Esophagus squamous epithelium (tissue), 5 donors: ENCODE measurements around the gene ACOT12. TPM values are rescaled to one million over a fixed set of nuclear protein-coding genes. Genes with fewer than 3 reads are reported as not detected.
A peak's percentile ranks its signal among the peaks of the same experiment; 100 is the strongest.
"Not testable (repeated sequence)": the region's sequence is repeated elsewhere in the genome, so short reads cannot be mapped to it uniquely, and the experiment has no call there.

Experiments used
- DNase-seq: peaks from one replicate; lab custom pipeline; 2025; lab: John Stamatoyannopoulos, UW
- H3K27ac ChIP-seq, 4 donors: fragments of 200-600 bp; sonication (generic); one replicate each; pipeline ENCODE4 v1.5.1; 2016 to 2019; ENCODE audit warnings: mild to moderate bottlenecking in 1 of 4
- H3K27me3 ChIP-seq, 4 donors: fragments of 200-600 bp; sonication (generic); 1 replicate in 3 of 4; 2 replicates in 1 of 4; pipeline versions ENCODE4 v1.5.1 to v1.6.0; 2017 to 2021; ENCODE audit warnings: antibody characterized with exemption in 1 of 4
- H3K36me3 ChIP-seq, 3 donors: fragments of 200-600 bp; sonication (generic); one replicate each; pipeline ENCODE4 v1.5.1; 2016 to 2019
- H3K4me1 ChIP-seq, 3 donors: fragments of 200-600 bp; sonication (generic); one replicate each; pipeline ENCODE4 v1.5.1; 2017 to 2019
- H3K4me3 ChIP-seq, 4 donors: fragments of 200-600 bp; sonication (generic); 1 replicate in 3 of 4; 2 replicates in 1 of 4; pipeline ENCODE4 v1.5.1; 2016 to 2019; ENCODE audit warnings: mild to moderate bottlenecking in 2 of 4, moderate library complexity in 1 of 4
- H3K9me3 ChIP-seq, 3 donors: fragments of 200-600 bp; sonication (generic); one replicate each; pipeline ENCODE4 v1.5.1; 2016 to 2019
- POLR2A ChIP-seq, 4 donors: fragments of 450-650 bp; IDR thresholded peaks; one replicate each; pipeline ENCODE4 v1.6.1; 2017; ENCODE audit warnings: antibody characterized with exemption in 4 of 4, mild to moderate bottlenecking in 4 of 4, moderate library complexity in 3 of 4
- WGBS, 2 donors: methylation state at CpG; one replicate each; pipeline ENCODE4 v1.1.5; 2018; 5-methylcytosine and 5-hydroxymethylcytosine counted together
- intact Hi-C: fragments of 100-400 bp; cut with DNase I; formaldehyde crosslinking; loops from one replicate; pipeline ENCODE4 v1.15.0; 2022
- total RNA-seq, 4 donors: library from RNA; depleted of rRNA; stranded (reverse); fragments of >200 nt; gene quantifications; one replicate each; pipeline ENCODE4 v1.1.0, GENCODE V29; 2016
- TF ChIP-seq, protein P1 (sequence below), 6 experiments: fragments of 450-650 bp in 4 of 6; fragments of 200-600 bp in 2 of 6; sonication (generic) in 2 of 6; IDR thresholded peaks; one replicate each; pipeline ENCODE4 v1.5.1; 2016 to 2019; ENCODE audit warnings: antibody characterized with exemption in 6 of 6, mild to moderate bottlenecking in 4 of 6, moderate library complexity in 4 of 6
- donor health status: DM: yes; HTN: yes; CAD: no.

The ACOT12 gene
- total RNA-seq, 4 donors from 2014 or later = not detected

DNA sequence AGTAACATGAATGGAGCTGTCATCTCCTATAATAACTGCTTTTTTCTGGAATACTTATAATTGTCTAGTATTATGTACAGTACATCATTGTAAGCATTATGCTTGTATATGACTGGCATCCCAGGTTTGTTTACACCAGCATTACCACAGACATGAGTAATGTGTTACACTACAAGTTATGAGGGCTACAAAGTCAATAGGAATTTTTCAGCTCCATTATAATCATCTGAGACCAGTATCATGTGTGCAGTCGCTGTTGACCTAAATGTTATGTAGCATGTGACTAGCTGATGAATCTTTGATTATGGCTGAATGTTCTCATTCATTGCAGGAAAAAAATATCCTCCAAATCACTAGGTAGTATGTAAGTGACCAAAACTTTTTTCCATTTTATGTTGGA lies 90.4 kb downstream of the ACOT12 start:
- DNase-seq = no peak

DNA sequence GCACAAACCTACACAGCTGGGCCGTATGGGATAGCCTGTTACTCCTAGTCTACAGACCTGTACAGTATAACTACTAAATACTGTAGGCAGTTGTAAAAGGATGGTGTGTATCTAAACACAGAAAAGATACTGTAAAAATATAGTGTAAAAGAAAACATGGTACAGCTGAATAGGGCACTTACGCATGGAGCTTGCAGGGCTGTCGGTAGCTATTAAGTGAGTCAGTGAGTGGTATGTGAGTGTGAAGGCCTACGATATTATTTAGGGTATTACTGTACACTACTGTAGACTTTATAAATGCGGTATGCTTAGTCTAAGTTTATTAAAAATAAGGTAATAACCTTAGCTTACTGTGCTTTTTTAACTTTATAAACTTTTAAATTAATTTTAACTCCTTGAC lies 91.3 kb downstream of the ACOT12 start:
- no peak overlapping the region for H3K27ac ChIP-seq
- TF ChIP-seq, protein P1, sequence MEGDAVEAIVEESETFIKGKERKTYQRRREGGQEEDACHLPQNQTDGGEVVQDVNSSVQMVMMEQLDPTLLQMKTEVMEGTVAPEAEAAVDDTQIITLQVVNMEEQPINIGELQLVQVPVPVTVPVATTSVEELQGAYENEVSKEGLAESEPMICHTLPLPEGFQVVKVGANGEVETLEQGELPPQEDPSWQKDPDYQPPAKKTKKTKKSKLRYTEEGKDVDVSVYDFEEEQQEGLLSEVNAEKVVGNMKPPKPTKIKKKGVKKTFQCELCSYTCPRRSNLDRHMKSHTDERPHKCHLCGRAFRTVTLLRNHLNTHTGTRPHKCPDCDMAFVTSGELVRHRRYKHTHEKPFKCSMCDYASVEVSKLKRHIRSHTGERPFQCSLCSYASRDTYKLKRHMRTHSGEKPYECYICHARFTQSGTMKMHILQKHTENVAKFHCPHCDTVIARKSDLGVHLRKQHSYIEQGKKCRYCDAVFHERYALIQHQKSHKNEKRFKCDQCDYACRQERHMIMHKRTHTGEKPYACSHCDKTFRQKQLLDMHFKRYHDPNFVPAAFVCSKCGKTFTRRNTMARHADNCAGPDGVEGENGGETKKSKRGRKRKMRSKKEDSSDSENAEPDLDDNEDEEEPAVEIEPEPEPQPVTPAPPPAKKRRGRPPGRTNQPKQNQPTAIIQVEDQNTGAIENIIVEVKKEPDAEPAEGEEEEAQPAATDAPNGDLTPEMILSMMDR (IDR thresholded peaks at IDR 0.05) = no peak
- TF ChIP-seq POLR2A (IDR thresholded peaks at IDR 0.05) = no peak
- peaks cover 20 to 42% (median 29%) of the 10 kb centered on the region in 3 donors for H3K4me1 ChIP-seq
- H3K27me3 ChIP-seq = no peaks in the 10 kb centered on the region
- no peaks in the 10 kb centered on the region for H3K9me3 ChIP-seq
- no peak for DNase-seq
- 82% methylated on average over 5 of the region's 5 CpGs for WGBS, 2 donors
- H3K36me3 ChIP-seq = peaks cover 0 to 9% (median 0%) of the 10 kb centered on the region in 3 donors
- intact Hi-C loops = no loop called here
- peak overlapping the region in 2 of 4 donors; percentile 71 to 93 for H3K4me3 ChIP-seq

More for the DNA sequence above, 90.4 kb downstream of the ACOT12 start:
- Histone ChIP-seq H3K4me1 (peaks cover 20 to 42% (median 29%) of the 10 kb centered on the region in 3 donors), H3K9me3 (no peaks in the 10 kb centered on the region), H3K27me3 (no peaks in the 10 kb centered on the region), H3K36me3 (peaks cover 0 to 10% (median 0%) of the 10 kb centered on the region in 3 donors), H3K4me3 (no peak overlapping the region), H3K27ac (no peak overlapping the region)
- intact Hi-C loops = no loop called here
- 73 to 95% methylated on average over 1 of the region's 1 CpG for WGBS, 2 donors
- no peak for TF ChIP-seq POLR2A (IDR thresholded peaks at IDR 0.05)
- TF ChIP-seq, protein P1 (IDR thresholded peaks at IDR 0.05) = no peak

DNA sequence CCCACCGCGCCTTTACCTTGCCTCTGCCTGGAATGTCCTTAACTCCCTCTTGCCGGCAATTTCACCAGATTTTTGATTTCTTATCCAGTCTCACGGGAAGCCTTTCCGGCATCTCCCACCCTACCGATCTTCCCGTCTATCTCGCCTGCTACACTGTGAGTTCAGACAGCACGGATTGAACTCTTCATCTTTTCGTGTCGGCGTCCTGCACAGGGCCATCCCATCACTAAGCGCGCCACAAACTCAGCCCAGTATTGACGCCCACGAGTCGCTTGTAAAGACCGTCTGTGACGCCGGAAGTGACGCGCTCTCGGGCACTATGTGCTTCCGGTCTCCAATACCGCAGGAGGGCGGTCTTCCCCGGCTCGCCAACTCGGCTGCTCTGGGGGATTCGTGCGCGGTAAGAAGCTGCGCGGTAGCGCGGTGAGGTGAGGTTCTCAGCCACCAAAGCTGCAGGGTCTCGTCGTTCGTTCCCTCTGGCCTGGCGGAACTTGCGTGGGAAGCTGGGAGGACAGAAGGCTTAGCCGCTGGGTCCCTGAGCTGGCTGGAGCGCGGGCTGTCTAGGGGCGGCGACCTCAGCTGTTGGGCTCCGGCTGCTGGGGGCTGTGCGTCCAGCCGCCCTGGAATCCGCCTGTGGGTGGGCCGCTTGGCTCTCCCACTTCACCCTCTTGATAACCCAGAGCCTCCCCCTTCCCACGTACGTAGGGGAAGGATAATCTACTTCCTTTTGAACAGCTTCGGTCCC lies 92.5 kb downstream of the ACOT12 start, which contains the start of gene ZCCHC9:
Gene ZCCHC9, plus strand, starts transcription at position 317 of the 745 bp plus-strand sequence. CDS start 3,171 bp downstream, outside the sequence.
- Histone ChIP-seq H3K4me3 (peak within 1 kb of the TSS; percentile 71 to 96 (median 86)), H3K27ac (peak within 1 kb of the TSS; percentile 90 to 95 (median 92)), H3K9me3 (no peaks in the 10 kb centered on the region), H3K27me3 (no peaks in the 10 kb centered on the region), H3K4me1 (peaks cover 20 to 42% (median 29%) of the 10 kb centered on the region in 3 donors), H3K36me3 (peaks cover 0 to 9% (median 0%) of the 10 kb centered on the region in 3 donors)
- intact Hi-C loops = no loop called here
- WGBS, 2 donors = 0% methylated on average over 17 to 35 of the region's 54 CpGs
- TF ChIP-seq, protein P1 (IDR thresholded peaks at IDR 0.05) = peak in 5 of 6 experiments; percentile 15 to 58 (median 27)
- TF ChIP-seq POLR2A (IDR thresholded peaks at IDR 0.05) = peak in 2 of 4 donors; percentile 77 to 84
- DNase-seq = peak; percentile 80

DNA sequence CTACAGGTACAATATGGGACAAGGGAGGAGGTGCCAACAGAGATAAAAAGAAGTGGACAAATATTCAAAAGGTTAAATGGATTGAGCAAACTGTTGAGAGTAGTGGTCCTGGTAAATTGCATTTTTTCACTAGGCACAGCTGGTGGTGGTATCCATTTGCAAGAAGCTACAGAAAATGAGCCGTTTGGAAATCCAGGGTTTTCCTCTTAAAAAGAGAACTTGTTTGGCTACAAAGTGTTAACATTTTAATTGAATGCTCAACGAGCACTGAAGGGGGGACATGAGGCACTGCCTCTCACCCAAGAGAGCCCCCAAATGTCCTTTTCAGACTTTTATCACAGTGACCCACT lies 93.0 kb downstream of the ACOT12 start:
- no peak for TF ChIP-seq POLR2A (IDR thresholded peaks at IDR 0.05)
- no peak for DNase-seq
- peaks cover 0 to 9% (median 0%) of the 10 kb centered on the region in 3 donors for H3K36me3 ChIP-seq
- intact Hi-C loops = no loop called here
- peaks cover 20 to 42% (median 29%) of the 10 kb centered on the region in 3 donors for H3K4me1 ChIP-seq
- H3K27ac ChIP-seq = peak overlapping the region; percentile 90 to 95 (median 92)
- peak overlapping the region; percentile 71 to 96 (median 86) for H3K4me3 ChIP-seq
- 0% methylated on average over 2 of the region's 2 CpGs for WGBS, 2 donors
- H3K27me3 ChIP-seq = no peaks in the 10 kb centered on the region
- H3K9me3 ChIP-seq = no peaks in the 10 kb centered on the region

DNA sequence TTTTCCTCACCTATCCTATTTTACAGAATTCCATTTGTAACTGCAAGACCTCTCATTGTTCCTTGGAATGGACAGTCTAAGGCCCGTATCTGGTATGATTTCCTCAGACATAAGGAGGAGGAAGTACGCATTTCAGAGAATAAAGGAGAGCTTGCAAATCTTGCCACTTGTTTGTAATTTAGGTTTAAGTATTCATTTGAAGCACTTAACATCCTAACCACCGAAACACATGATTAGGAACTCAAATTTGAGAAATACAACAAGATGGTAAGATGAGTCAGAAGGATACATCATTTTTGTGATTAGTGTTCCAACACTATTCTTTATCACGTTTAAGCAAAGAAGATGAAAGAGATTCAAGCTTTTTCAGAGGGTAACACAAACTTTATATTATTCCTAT lies 96.4 kb downstream of the ACOT12 start:
- DNase-seq = no peak
- Histone ChIP-seq H3K27ac (no peak overlapping the region), H3K36me3 (no peaks in the 10 kb centered on the region), H3K4me3 (no peak overlapping the region), H3K4me1 (peaks cover 20 to 29% (median 24%) of the 10 kb centered on the region in 3 donors), H3K27me3 (no peaks in the 10 kb centered on the region), H3K9me3 (peaks cover 0 to 8% (median 0%) of the 10 kb centered on the region in 3 donors)
- intact Hi-C loops = loop anchor here (10.0 kb wide), 1 partner anchor 103 kb away; no protein-coding TSS in a partner anchor
- WGBS, 2 donors = 68 to 80% methylated on average over 4 of the region's 4 CpGs
- TF ChIP-seq, protein P1 (IDR thresholded peaks at IDR 0.05) = no peak
- TF ChIP-seq POLR2A (IDR thresholded peaks at IDR 0.05) = no peak

DNA sequence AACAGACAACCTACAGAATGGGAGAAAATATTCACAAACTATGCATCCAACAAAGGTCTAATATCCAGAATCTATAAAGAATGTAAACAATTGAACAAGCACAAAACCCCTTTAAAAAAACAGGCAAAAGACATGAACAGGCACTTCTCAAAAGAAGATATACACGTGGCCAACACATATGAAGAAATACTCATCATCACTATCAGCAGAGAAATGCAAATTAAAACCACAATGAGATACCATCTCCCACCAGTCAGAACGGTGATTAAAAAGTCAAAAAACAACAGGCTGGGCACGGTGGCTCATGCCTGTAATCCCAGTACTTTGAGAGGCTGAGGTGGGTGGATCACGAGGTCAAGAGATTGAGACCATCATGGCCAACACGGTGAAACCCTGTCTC lies 99.9 kb downstream of the ACOT12 start:
- whole genome bisulfite sequencing, 2 donors = 81 to 88% methylated on average over 5 of the region's 5 CpGs

More for the DNA sequence above, 99.9 kb downstream of the ACOT12 start:
- not testable (repeated sequence) for H3K27me3 ChIP-seq, H3K4me1 ChIP-seq, H3K4me3 ChIP-seq, H3K36me3 ChIP-seq, H3K27ac ChIP-seq, DNase-seq
- peaks cover 0 to 11% (median 0%) of the 10 kb centered on the region in 3 donors for H3K9me3 ChIP-seq
- intact Hi-C loops = loop anchor here (10.0 kb wide), 1 partner anchor 99 kb away; no protein-coding TSS in a partner anchor
